ENCODE measurements around the gene FILIP1L.

The FILIP1L gene

GRCh38 chr3:99943931-99944761, 170.2 kb downstream of the FILIP1L start:
- TF ChIP-seq ZC3H10 (CRISPR knock-in tag; IDR thresholded peaks at IDR 0.05) (no peak), TOX (CRISPR knock-in tag; IDR thresholded peaks at IDR 0.05; ENCODE audit: borderline replicate concordance) (no peak)
- no peak for ATAC-seq

- TF ChIP-seq ARNTL (CRISPR knock-in tag; IDR thresholded peaks at IDR 0.05; ENCODE audit: borderline replicate concordance, low read depth) (no peak), PPARA (CRISPR knock-in tag; IDR thresholded peaks at IDR 0.05; ENCODE audit: borderline replicate concordance) (no peak), OSR1 (CRISPR knock-in tag; IDR thresholded peaks at IDR 0.05) (no peak), TSHZ2 (CRISPR knock-in tag; IDR thresholded peaks at IDR 0.05) (no peak), ZFP3 (CRISPR knock-in tag; IDR thresholded peaks at IDR 0.05) (no peak), RARB (CRISPR knock-in tag; IDR thresholded peaks at IDR 0.05) (no peak), ZNF8 (CRISPR knock-in tag; IDR thresholded peaks at IDR 0.05) (no peak), PATZ1 (CRISPR knock-in tag; IDR thresholded peaks at IDR 0.05; ENCODE audit: borderline replicate concordance) (no peak), TOX (CRISPR knock-in tag; IDR thresholded peaks at IDR 0.05; ENCODE audit: borderline replicate concordance) (no peak), ESRRG (CRISPR knock-in tag; IDR thresholded peaks at IDR 0.05) (no peak), CSRNP3 (CRISPR knock-in tag; IDR thresholded peaks at IDR 0.05) (no peak), ZNF565 (CRISPR knock-in tag; conservative IDR thresholded peaks at IDR 0.05; ENCODE audit: low read depth) (no peak), ZC3H10 (CRISPR knock-in tag; IDR thresholded peaks at IDR 0.05) (no peak), ZFP30 (CRISPR knock-in tag; IDR thresholded peaks at IDR 0.05) (no peak)
- no peak for ATAC-seq
These were observed 173.1 kb downstream of the FILIP1L start for GRCh38 chr3:99941211-99941610.

GRCh38 chr3:99940350-99940749, 174.0 kb downstream of the FILIP1L start:
- TF ChIP-seq PPARA (CRISPR knock-in tag; IDR thresholded peaks at IDR 0.05; ENCODE audit: borderline replicate concordance) (no peak), ISL1 (CRISPR knock-in tag; IDR thresholded peaks at IDR 0.05) (no peak), GLIS3 (CRISPR knock-in tag; IDR thresholded peaks at IDR 0.05) (no peak), ZFP3 (CRISPR knock-in tag; IDR thresholded peaks at IDR 0.05) (no peak), TSHZ2 (CRISPR knock-in tag; IDR thresholded peaks at IDR 0.05) (no peak), ZNF565 (CRISPR knock-in tag; conservative IDR thresholded peaks at IDR 0.05; ENCODE audit: low read depth) (no peak), POU6F1 (CRISPR knock-in tag; IDR thresholded peaks at IDR 0.05; ENCODE audit: borderline replicate concordance, low read depth) (no peak), ZNF70 (CRISPR knock-in tag; IDR thresholded peaks at IDR 0.05) (no peak), CSDC2 (CRISPR knock-in tag; IDR thresholded peaks at IDR 0.05) (no peak), ZFP30 (CRISPR knock-in tag; IDR thresholded peaks at IDR 0.05) (no peak), PATZ1 (CRISPR knock-in tag; IDR thresholded peaks at IDR 0.05; ENCODE audit: borderline replicate concordance) (no peak)
- no peak for ATAC-seq
